Upper lobe of left lung (tissue), 4 donors: Measurements from ENCODE around the gene GPC2.

Source experiments
- EP300 ChIP-seq, 4 donors: sonication (generic); formaldehyde crosslinking; IDR thresholded peaks; one replicate each; pipeline ENCODE4 v1.5.1; 2017; ENCODE audit warnings: antibody characterized with exemption in 4 of 4, control low read depth in 2 of 4
- POLR2A ChIP-seq, 4 donors: fragments of 450-650 bp; IDR thresholded peaks; one replicate each; pipeline ENCODE4 v1.5.1; 2016 to 2017; ENCODE audit warnings: antibody characterized with exemption in 4 of 4, mild to moderate bottlenecking in 2 of 4
- POLR2AphosphoS5 ChIP-seq, 2 donors: sonication (generic); formaldehyde crosslinking; IDR thresholded peaks; one replicate each; pipeline ENCODE4 v1.5.1; 2017; ENCODE audit warnings: antibody characterized with exemption in 2 of 2
- TF ChIP-seq, protein P1 (sequence below), 6 experiments: fragments of 450-650 bp in 4 of 6; fragments of 200-600 bp in 2 of 6; sonication (generic) in 2 of 6; IDR thresholded peaks; one replicate each; pipeline ENCODE4 v1.5.1; 2016 to 2019; ENCODE audit warnings: antibody characterized with exemption in 6 of 6

DNA sequence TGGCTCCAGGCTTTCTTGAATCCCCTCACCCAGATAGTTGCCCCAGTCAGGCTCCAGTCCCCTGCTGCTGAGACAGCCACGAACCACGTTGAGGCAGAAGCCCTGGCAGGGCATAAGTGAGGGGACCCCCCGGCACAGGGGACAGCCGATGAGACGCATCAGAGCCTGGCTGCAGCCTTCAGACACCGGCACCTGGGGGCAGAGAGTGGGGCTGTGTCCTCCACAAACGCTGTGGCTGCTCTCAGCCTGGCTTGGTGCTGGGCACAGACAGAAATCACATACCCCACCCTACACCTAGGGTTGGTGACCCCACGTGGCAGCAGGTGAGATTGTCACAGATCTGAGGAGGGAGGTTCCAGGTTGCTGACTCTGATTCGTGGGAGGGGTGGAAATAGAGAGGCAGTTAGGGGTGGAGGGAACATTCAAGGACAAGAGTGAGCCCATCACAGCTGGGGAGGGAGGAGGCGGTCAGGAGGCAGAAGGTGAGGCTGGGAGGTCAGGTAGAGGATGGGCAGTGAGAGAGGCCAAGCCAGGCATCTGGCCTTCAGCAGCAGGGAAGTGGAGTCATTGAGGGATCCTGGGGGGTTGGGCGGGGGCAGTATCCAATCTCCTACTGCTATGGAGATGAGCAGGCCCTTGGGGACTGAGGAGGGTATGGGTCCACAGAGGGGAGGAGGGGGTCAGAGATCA is 3.2 kb downstream of the GPC2 start:
- TF ChIP-seq POLR2A (IDR thresholded peaks at IDR 0.05) (no peak), POLR2AphosphoS5 (IDR thresholded peaks at IDR 0.05) (no peak), EP300 (IDR thresholded peaks at IDR 0.05) (no peak)
- TF ChIP-seq, protein P1, sequence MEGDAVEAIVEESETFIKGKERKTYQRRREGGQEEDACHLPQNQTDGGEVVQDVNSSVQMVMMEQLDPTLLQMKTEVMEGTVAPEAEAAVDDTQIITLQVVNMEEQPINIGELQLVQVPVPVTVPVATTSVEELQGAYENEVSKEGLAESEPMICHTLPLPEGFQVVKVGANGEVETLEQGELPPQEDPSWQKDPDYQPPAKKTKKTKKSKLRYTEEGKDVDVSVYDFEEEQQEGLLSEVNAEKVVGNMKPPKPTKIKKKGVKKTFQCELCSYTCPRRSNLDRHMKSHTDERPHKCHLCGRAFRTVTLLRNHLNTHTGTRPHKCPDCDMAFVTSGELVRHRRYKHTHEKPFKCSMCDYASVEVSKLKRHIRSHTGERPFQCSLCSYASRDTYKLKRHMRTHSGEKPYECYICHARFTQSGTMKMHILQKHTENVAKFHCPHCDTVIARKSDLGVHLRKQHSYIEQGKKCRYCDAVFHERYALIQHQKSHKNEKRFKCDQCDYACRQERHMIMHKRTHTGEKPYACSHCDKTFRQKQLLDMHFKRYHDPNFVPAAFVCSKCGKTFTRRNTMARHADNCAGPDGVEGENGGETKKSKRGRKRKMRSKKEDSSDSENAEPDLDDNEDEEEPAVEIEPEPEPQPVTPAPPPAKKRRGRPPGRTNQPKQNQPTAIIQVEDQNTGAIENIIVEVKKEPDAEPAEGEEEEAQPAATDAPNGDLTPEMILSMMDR (IDR thresholded peaks at IDR 0.05) = no peak
